Measurements from ENCODE around the gene BANF1. TPM values are rescaled to one million over a fixed set of nuclear protein-coding genes. Genes with fewer than 3 reads are reported as not detected.

The BANF1 gene
- total and polyA plus RNA-seq, 2 experiments from 2014 or later, result 22.8 to 197 TPM

GRCh38 chr11:65983589-65983987, 18.7 kb upstream of the BANF1 start:
- H3K9me3 ChIP-seq (ENCODE audit: low read depth), result no peaks in the 10 kb centered on the region
- H3K27me3 ChIP-seq, result no peaks in the 10 kb centered on the region
- no peak overlapping the region for H3K4me3 ChIP-seq
- H3K79me2 ChIP-seq, result no peaks in the 10 kb centered on the region
- WGBS (ENCODE audit: low lambda C conversion rate, missing lambda C conversion rate), result 88% methylated on average over 5 of the region's 5 CpGs
- H3K4me2 ChIP-seq, result no peak overlapping the region
- no peak overlapping the region for H2AFZ ChIP-seq
- TF ChIP-seq CTCF (IDR thresholded peaks at IDR 0.05; ENCODE audit: poor library complexity), result no peak
- TF ChIP-seq EZH2phosphoT487 (IDR thresholded peaks at IDR 0.05; ENCODE audit: low read depth, severe bottlenecking, unreplicated experiment), result no peak
- no peak for TF ChIP-seq EZH2 (IDR thresholded peaks at IDR 0.05; ENCODE audit: borderline replicate concordance)
- no peak overlapping the region for H3K27ac ChIP-seq
- H3K4me1 ChIP-seq (ENCODE audit: insufficient read depth), result no peaks in the 10 kb centered on the region
- no peaks in the 10 kb centered on the region for H3K9me2 ChIP-seq (replicated peaks; ENCODE audit: insufficient read depth)
- no peaks in the 10 kb centered on the region for H3K36me3 ChIP-seq (replicated peaks; ENCODE audit: insufficient read depth, low read depth)
- no peak for DNase-seq (ENCODE audit: low spot score)
- H4K20me1 ChIP-seq (ENCODE audit: insufficient read depth, poor library complexity, severe bottlenecking), result no peaks in the 10 kb centered on the region

- Histone ChIP-seq H3K27ac (no peak overlapping the region), H3K9me2 (replicated peaks; ENCODE audit: insufficient read depth) (no peaks in the 10 kb centered on the region), H3K4me3 (no peak overlapping the region), H4K20me1 (ENCODE audit: insufficient read depth, poor library complexity, severe bottlenecking) (no peaks in the 10 kb centered on the region), H3K36me3 (replicated peaks; ENCODE audit: insufficient read depth, low read depth) (no peaks in the 10 kb centered on the region), H3K4me1 (ENCODE audit: insufficient read depth) (no peaks in the 10 kb centered on the region), H2AFZ (no peak overlapping the region), H3K79me2 (no peaks in the 10 kb centered on the region), H3K4me2 (no peak overlapping the region), H3K9me3 (ENCODE audit: low read depth) (no peaks in the 10 kb centered on the region), H3K27me3 (no peaks in the 10 kb centered on the region)
- 88% methylated on average over 9 of the region's 9 CpGs for WGBS (ENCODE audit: low lambda C conversion rate, missing lambda C conversion rate)
- no peak for TF ChIP-seq EZH2 (IDR thresholded peaks at IDR 0.05; ENCODE audit: borderline replicate concordance)
- no peak for TF ChIP-seq CTCF (IDR thresholded peaks at IDR 0.05; ENCODE audit: poor library complexity)
- no peak for TF ChIP-seq EZH2phosphoT487 (IDR thresholded peaks at IDR 0.05; ENCODE audit: low read depth, severe bottlenecking, unreplicated experiment)
- DNase-seq (ENCODE audit: low spot score), result no peak
Observed at GRCh38 chr11:65987336-65987735, 15.0 kb upstream of the BANF1 start.

- TF ChIP-seq CTCF (IDR thresholded peaks at IDR 0.05; ENCODE audit: poor library complexity) (peak; percentile 99), EZH2phosphoT487 (IDR thresholded peaks at IDR 0.05; ENCODE audit: low read depth, severe bottlenecking, unreplicated experiment) (no peak)
- no peaks in the 10 kb centered on the region for H4K20me1 ChIP-seq (ENCODE audit: insufficient read depth, poor library complexity, severe bottlenecking)
- no peak overlapping the region for H3K27ac ChIP-seq
- no peak overlapping the region for H3K4me3 ChIP-seq
- DNase-seq (ENCODE audit: low spot score), result peak; percentile 95
- no peaks in the 10 kb centered on the region for H3K9me3 ChIP-seq (ENCODE audit: low read depth)
- no peaks in the 10 kb centered on the region for H3K36me3 ChIP-seq (replicated peaks; ENCODE audit: insufficient read depth, low read depth)
- no peaks in the 10 kb centered on the region for H3K9me2 ChIP-seq (replicated peaks; ENCODE audit: insufficient read depth)
- H3K4me1 ChIP-seq (ENCODE audit: insufficient read depth), result no peaks in the 10 kb centered on the region
- no peaks in the 10 kb centered on the region for H3K27me3 ChIP-seq
- WGBS (ENCODE audit: low lambda C conversion rate, missing lambda C conversion rate), result 44% methylated on average over 10 of the region's 10 CpGs
- H2AFZ ChIP-seq, result no peak overlapping the region
- H3K79me2 ChIP-seq, result no peaks in the 10 kb centered on the region
- no peak overlapping the region for H3K4me2 ChIP-seq
Observed at GRCh38 chr11:65988791-65989592, 13.3 kb upstream of the BANF1 start.
